Adrenal gland (tissue), 12 donors: ENCODE measurements around the gene WDR5. TPM values are rescaled to one million over a fixed set of nuclear protein-coding genes. Genes with fewer than 3 reads are reported as not detected.
A peak's percentile ranks its signal among the peaks of the same experiment; 100 is the strongest.

Experiments used
- DNase-seq, 7 donors: peaks; one replicate each; pipeline ENCODE4 v3.0.0-alpha.2; 2019 to 2020
- H3K27ac ChIP-seq, 5 donors: fragments of 200-600 bp; sonication (generic) in 4 of 5; 1 replicate in 3 of 5; 2 replicates in 2 of 5; pipeline versions ENCODE4 v1.5.1 to v1.8.0; 2016 to 2020; ENCODE audit warnings: mild to moderate bottlenecking in 1 of 5
- H3K27me3 ChIP-seq: fragments of 200-600 bp; 2 replicates; pipeline ENCODE4 v1.8.0; 2021
- H3K36me3 ChIP-seq, 2 donors: fragments of 200-600 bp; replicated peaks in 1 of 2; 1 replicate in 1 of 2; 2 replicates in 1 of 2; pipeline versions ENCODE4 v1.5.1 to v1.8.0; 2018 to 2022
- H3K4me1 ChIP-seq, 2 donors: fragments of 200-600 bp; replicated peaks in 1 of 2; 1 replicate in 1 of 2; 2 replicates in 1 of 2; pipeline versions ENCODE4 v1.5.1 to v1.8.0; 2018 to 2021
- H3K4me3 ChIP-seq, 4 donors: fragments of 200-600 bp; sonication (generic) in 3 of 4; one replicate each; pipeline ENCODE4 v1.5.1; 2016 to 2018
- H3K9me3 ChIP-seq, 3 donors: fragments of 200-600 bp; sonication (generic) in 1 of 3; replicated peaks in 1 of 3; 1 replicate in 2 of 3; 2 replicates in 1 of 3; pipeline versions ENCODE4 v1.5.1 to v1.8.0; 2016 to 2021
- POLR2A ChIP-seq, 2 donors: fragments of 450-650 bp; IDR thresholded peaks; one replicate each; pipeline ENCODE4 v1.6.1; 2017; ENCODE audit warnings: antibody characterized with exemption in 2 of 2, mild to moderate bottlenecking in 2 of 2, moderate library complexity in 1 of 2
- WGBS, 4 donors: extraction: QIAGEN DNeasy Blood & Tissue Kit in 2 of 4; methylation state at CpG; one replicate each; pipeline versions ENCODE4 v1.1.5 to v1.1.7; 2013 to 2017; 5-methylcytosine and 5-hydroxymethylcytosine counted together
- intact Hi-C, 2 donors: fragments of 100-400 bp; cut with DNase I; formaldehyde crosslinking; loops; one replicate each; pipeline versions ENCODE4 v1.14.1 to v1.15.0; 2022 to 2023
- polyA plus RNA-seq, 3 donors: library from polyadenylated mRNA; stranded (reverse); fragments of 200-250 nt in 2 of 3; fragments of 350-450 nt in 1 of 3; fragmentation: Illumina TruSeq in 1 of 3; extraction: RNeasy Lipid Tissue Mini Kit (QIAGEN cat#74804) in 1 of 3; gene quantifications; one replicate each; pipeline ENCODE4 v1.2.3, GENCODE V29; 2013 to 2014
- total RNA-seq, 9 donors: library from RNA; depleted of rRNA in 4 of 9; stranded (reverse); fragments of >200 nt in 4 of 9; fragments of 120-200 nt in 1 of 9; fragmentation: NEBNext Ultra II Directional in 1 of 9; extraction: Animal tissue kit (Norgen Biotek cat#: 25700) in 1 of 9; gene quantifications; one replicate each; pipeline versions ENCODE4 v1.1.0 to v1.2.4, GENCODE V29; 2013 to 2023
- TF ChIP-seq, protein P1 (sequence below), 6 experiments: fragments of 450-650 bp in 4 of 6; fragments of 200-600 bp in 2 of 6; sonication (generic) in 1 of 6; IDR thresholded peaks; 1 replicate in 5 of 6; 2 replicates in 1 of 6; pipeline versions ENCODE4 v1.5.1 to v1.8.0; 2016 to 2021; ENCODE audit warnings: antibody characterized with exemption in 6 of 6, mild to moderate bottlenecking in 2 of 6, moderate library complexity in 1 of 6
- donor health status: healthy with polysubstance abuse.
- donor health status: Bipolar disorder and iron deficiency.
- donor health status: DM: yes; HTN: yes; CAD: no.
- donor health status: DM: no; HTN: no; CAD: no.
- donor health status: DM: no; HTN: no; CAD: no.
- donor health status: DM: yes; HTN: yes; CAD: no.

Gene WDR5
- total and polyA plus RNA-seq, 12 donors = 16.6 to 28.5 (median 22.0) TPM

- peak in 4 of 7 donors; percentile 8 to 42 (median 15) for DNase-seq
- no peak for TF ChIP-seq POLR2A (IDR thresholded peaks at IDR 0.05)
- TF ChIP-seq, protein P1, sequence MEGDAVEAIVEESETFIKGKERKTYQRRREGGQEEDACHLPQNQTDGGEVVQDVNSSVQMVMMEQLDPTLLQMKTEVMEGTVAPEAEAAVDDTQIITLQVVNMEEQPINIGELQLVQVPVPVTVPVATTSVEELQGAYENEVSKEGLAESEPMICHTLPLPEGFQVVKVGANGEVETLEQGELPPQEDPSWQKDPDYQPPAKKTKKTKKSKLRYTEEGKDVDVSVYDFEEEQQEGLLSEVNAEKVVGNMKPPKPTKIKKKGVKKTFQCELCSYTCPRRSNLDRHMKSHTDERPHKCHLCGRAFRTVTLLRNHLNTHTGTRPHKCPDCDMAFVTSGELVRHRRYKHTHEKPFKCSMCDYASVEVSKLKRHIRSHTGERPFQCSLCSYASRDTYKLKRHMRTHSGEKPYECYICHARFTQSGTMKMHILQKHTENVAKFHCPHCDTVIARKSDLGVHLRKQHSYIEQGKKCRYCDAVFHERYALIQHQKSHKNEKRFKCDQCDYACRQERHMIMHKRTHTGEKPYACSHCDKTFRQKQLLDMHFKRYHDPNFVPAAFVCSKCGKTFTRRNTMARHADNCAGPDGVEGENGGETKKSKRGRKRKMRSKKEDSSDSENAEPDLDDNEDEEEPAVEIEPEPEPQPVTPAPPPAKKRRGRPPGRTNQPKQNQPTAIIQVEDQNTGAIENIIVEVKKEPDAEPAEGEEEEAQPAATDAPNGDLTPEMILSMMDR (IDR thresholded peaks at IDR 0.05) = no peak
- whole genome bisulfite sequencing, 4 donors = 80 to 88% (median 86%) methylated on average over 14 to 29 of the region's 29 CpGs
- no peaks in the 10 kb centered on the region for H3K36me3 ChIP-seq
- no peaks in the 10 kb centered on the region for H3K9me3 ChIP-seq
- H3K4me3 ChIP-seq = no peak overlapping the region
- H3K27ac ChIP-seq = peak overlapping the region in 2 of 5 donors; percentile 79 to 95
- intact Hi-C loops = loop anchor here in 1 of 2 donors (10.0 kb wide), 1 partner anchor 544 kb away; no protein-coding TSS in a partner anchor
- peaks cover 0 to 25% of the 10 kb centered on the region in 2 donors for H3K4me1 ChIP-seq
- no peaks in the 10 kb centered on the region for H3K27me3 ChIP-seq
Observed at GRCh38 chr9:134190232-134191121, 54.6 kb downstream of the WDR5 start.

DNA sequence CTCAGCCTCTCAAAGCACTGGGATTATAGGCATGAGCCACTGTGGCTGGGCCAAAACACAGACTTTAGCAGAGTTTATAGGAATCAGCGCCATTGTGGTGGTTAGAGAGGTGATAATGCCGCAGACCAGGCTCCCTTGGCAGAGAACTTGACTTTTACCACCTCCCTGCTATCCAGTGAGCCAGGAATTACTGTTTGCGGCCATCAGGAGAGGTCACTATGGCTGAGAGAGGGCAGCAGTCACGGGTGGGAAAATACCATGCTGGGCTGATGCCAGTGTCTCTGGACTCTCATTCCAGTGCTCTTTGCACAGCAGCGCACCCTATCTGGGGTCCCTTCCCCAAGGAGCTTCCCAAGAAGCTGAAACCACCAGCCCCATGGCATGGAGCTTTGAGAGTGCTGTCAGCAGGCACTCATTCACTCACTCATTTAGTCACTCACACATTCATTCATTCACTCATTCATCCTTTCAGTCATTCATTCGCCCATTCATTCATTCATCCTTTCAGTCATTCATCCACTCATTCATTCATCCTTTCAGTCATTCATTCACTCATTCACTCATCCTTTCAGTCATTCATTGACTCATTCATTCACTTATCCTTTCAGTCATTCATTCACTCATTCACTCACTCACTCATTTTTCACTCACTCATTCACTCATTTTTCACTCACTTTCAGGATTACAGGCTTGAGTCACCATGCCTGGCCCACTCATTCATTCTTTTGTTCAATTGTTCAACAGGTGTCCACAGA is 55.8 kb downstream of the WDR5 start:
- H3K27me3 ChIP-seq = no peaks in the 10 kb centered on the region
- no peak for TF ChIP-seq POLR2A (IDR thresholded peaks at IDR 0.05)
- TF ChIP-seq, protein P1 (IDR thresholded peaks at IDR 0.05) = no peak
- no peaks in the 10 kb centered on the region for H3K36me3 ChIP-seq
- intact Hi-C loops = loop anchor here in 1 of 2 donors (10.0 kb wide), 1 partner anchor 543 kb away; no protein-coding TSS in a partner anchor
- 87 to 92% (median 89%) methylated on average over 4 to 6 of the region's 6 CpGs for WGBS, 4 donors
- H3K4me3 ChIP-seq = no peak overlapping the region
- H3K27ac ChIP-seq = no peak overlapping the region
- DNase-seq = peak in 3 of 7 donors; percentile 5 to 40 (median 9)
- peaks cover 0 to 17% of the 10 kb centered on the region in 2 donors for H3K4me1 ChIP-seq
- no peaks in the 10 kb centered on the region for H3K9me3 ChIP-seq

DNA sequence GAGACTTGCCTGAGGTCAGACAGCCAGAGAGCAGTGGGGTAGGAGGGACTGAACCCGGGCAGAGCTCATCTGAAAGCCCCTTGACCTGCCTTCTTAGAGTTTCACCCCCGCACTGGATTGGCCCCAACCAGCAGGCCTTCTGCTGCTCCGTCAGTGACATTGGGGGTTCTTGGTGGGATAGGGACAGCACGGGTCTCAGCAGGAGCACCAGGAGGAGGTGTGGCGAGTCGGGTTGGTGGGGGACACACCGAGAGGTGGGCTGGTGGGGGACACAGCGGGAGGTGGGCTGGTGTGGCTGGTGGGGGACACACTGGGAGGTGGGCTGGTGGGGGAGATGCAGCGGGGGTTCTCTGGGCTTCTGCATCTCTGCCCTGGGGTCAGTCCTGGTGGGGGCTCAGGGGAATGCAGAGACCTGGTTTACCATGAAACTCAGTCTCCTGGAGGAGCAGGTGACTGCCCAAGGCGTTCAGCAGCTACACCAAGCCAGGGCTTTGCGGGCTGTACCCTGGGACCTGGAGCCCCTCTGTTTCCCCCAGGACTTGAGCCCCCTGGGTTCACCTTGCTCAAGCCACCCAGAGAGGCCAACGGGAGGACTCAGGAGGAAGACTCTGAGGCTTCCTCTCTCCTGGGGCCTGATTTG is 56.5 kb downstream of the WDR5 start:
- Histone ChIP-seq H3K27me3 (no peaks in the 10 kb centered on the region), H3K36me3 (no peaks in the 10 kb centered on the region), H3K4me1 (peaks cover 0 to 13% of the 10 kb centered on the region in 2 donors), H3K4me3 (no peak overlapping the region), H3K9me3 (no peaks in the 10 kb centered on the region), H3K27ac (no peak overlapping the region)
- WGBS, 4 donors = 85 to 92% (median 87%) methylated on average over 6 to 12 of the region's 12 CpGs
- peak in 3 of 7 donors; percentile 12 to 38 (median 14) for DNase-seq
- intact Hi-C loops = loop anchor here in 1 of 2 donors (10.0 kb wide), 1 partner anchor 542 kb away; no protein-coding TSS in a partner anchor
- TF ChIP-seq, protein P1 (IDR thresholded peaks at IDR 0.05) = no peak
- TF ChIP-seq POLR2A (IDR thresholded peaks at IDR 0.05) = no peak
